OCI-LY3 (cell line): Measurements from ENCODE around the gene OR10K2.

Source experiments
- EZH2phosphoT487 ChIP-seq: fragments of 200-600 bp; shearing (Covaris generic); IDR thresholded peaks from 2 replicates; pipeline ENCODE4 v1.6.1; 2018; ENCODE audit warnings: antibody characterized with exemption, mixed run types, low read depth
- TF ChIP-seq, protein P1 (sequence below): fragments of 200-600, 300-600 bp; sonication (generic); IDR thresholded peaks from 2 replicates; pipeline ENCODE4 v1.5.1; 2014; ENCODE audit warnings: antibody characterized with exemption, low read length, low read depth

DNA sequence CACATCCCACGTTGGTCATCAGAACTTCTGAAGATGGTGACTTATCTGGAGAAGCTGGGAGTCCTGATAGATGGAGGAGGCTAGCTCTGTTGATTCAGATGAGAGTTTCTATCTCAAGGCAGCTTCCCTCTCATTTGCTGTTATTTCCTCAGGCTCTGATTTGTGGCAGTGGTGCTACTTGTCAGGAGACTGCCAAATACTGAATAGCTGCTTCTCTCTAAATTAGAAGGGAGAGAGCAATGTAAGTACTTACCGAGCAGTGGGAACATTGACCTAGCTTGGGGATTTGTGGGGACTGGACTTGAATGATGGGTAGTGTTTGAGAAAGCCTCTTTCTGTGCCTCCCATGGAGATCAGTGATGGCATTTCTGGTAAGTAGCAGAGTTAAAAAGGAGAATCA is 35.5 kb upstream of the OR10K2 start, which contains the start of gene OR10K1:
- TF ChIP-seq, protein P1, sequence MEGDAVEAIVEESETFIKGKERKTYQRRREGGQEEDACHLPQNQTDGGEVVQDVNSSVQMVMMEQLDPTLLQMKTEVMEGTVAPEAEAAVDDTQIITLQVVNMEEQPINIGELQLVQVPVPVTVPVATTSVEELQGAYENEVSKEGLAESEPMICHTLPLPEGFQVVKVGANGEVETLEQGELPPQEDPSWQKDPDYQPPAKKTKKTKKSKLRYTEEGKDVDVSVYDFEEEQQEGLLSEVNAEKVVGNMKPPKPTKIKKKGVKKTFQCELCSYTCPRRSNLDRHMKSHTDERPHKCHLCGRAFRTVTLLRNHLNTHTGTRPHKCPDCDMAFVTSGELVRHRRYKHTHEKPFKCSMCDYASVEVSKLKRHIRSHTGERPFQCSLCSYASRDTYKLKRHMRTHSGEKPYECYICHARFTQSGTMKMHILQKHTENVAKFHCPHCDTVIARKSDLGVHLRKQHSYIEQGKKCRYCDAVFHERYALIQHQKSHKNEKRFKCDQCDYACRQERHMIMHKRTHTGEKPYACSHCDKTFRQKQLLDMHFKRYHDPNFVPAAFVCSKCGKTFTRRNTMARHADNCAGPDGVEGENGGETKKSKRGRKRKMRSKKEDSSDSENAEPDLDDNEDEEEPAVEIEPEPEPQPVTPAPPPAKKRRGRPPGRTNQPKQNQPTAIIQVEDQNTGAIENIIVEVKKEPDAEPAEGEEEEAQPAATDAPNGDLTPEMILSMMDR: no peak
- TF ChIP-seq EZH2phosphoT487: no peak
